DLD1 (cell line): Measurements from ENCODE around the gene MTA1.

ENCODE experiments used
- in situ Hi-C: cut with HindIII; loops from 2 replicates; pipeline ENCODE4 v1.10.0; 2017; ENCODE audit warnings: low sequenced_read_pairs

MTA1 gene

GRCh38 chr14:105460116-105460515 is 40.5 kb downstream of the MTA1 start:
- in situ Hi-C loops = no loop called here

- in situ Hi-C loops = no loop called here
Observed at GRCh38 chr14:105460616-105461015, 41.0 kb downstream of the MTA1 start.

- in situ Hi-C loops = no loop called here
Observed at GRCh38 chr14:105461903-105462302, 42.3 kb downstream of the MTA1 start.

- in situ Hi-C loops = no loop called here
Observed at GRCh38 chr14:105464501-105464900, 44.9 kb downstream of the MTA1 start.

GRCh38 chr14:105465209-105466031 is 45.8 kb downstream of the MTA1 start:
- in situ Hi-C loops = no loop called here

GRCh38 chr14:105466531-105467248 is 47.1 kb downstream of the MTA1 start:
- in situ Hi-C loops = no loop called here

- in situ Hi-C loops = no loop called here
Observed at GRCh38 chr14:105467249-105467941, 47.8 kb downstream of the MTA1 start.

- in situ Hi-C loops = no loop called here
Observed at GRCh38 chr14:105467942-105468471, 48.4 kb downstream of the MTA1 start.

- in situ Hi-C loops = no loop called here
Observed at GRCh38 chr14:105468621-105469241, 49.1 kb downstream of the MTA1 start.

GRCh38 chr14:105469456-105470349 is 50.1 kb downstream of the MTA1 start:
- in situ Hi-C loops = no loop called here

- in situ Hi-C loops = no loop called here
Observed at GRCh38 chr14:105470350-105471296, 51.0 kb downstream of the MTA1 start.

- in situ Hi-C loops = no loop called here
Observed at GRCh38 chr14:105471297-105471821, 51.7 kb downstream of the MTA1 start.

GRCh38 chr14:105471823-105472485 is 52.3 kb downstream of the MTA1 start:
- in situ Hi-C loops = no loop called here

GRCh38 chr14:105472486-105472991 is 52.9 kb downstream of the MTA1 start:
- in situ Hi-C loops = no loop called here

GRCh38 chr14:105473033-105473676 is 53.5 kb downstream of the MTA1 start:
- in situ Hi-C loops = no loop called here

GRCh38 chr14:105473677-105474482 is 54.3 kb downstream of the MTA1 start:
- in situ Hi-C loops = no loop called here
